H1 (cell line): Measurements from ENCODE around the gene NR0B1.

Experiments used
- ATF2 ChIP-seq: IDR thresholded peaks from 2 replicates; pipeline ENCODE4 v1.6.1; 2012; ENCODE audit warnings: low read length, inconsistent platforms
- ATF3 ChIP-seq: IDR thresholded peaks from 2 replicates; pipeline ENCODE4 v1.6.1; 2011; ENCODE audit warnings: low read depth, mild to moderate bottlenecking, low read length; ENCODE audit not compliant: insufficient read depth
- BRCA1 ChIP-seq: IDR thresholded peaks from 2 replicates; pipeline ENCODE4 v1.6.1; 2012; ENCODE audit warnings: low read depth, low read length, improper control_type of control experiment
- CTCF ChIP-seq, 3 experiments: IDR thresholded peaks; 1 replicate in 2 of 3; 2 replicates in 1 of 3; pipeline versions ENCODE4 v1.5.1 to v1.6.1; 2011; ENCODE audit warnings: low read length in 3 of 3, mild to moderate bottlenecking in 3 of 3, inconsistent platforms in 2 of 3, low read depth in 1 of 3, moderate library complexity in 1 of 3; ENCODE audit not compliant: insufficient read depth in 1 of 3; ENCODE audit errors: control extremely low read depth in 1 of 3
- EGR1 ChIP-seq: IDR thresholded peaks from 2 replicates; pipeline ENCODE4 v1.6.1; 2011; ENCODE audit warnings: low read depth, low read length, borderline replicate concordance
- EZH2 ChIP-seq: fragments of 200-600 bp; sonication (generic); IDR thresholded peaks from 2 replicates; pipeline ENCODE4 v1.7.1; 2012; ENCODE audit warnings: low read depth, mild to moderate bottlenecking, moderate library complexity, low read length, inconsistent platforms; ENCODE audit not compliant: severe bottlenecking
- KDM5A ChIP-seq: fragments of 200-600 bp; IDR thresholded peaks from 2 replicates; pipeline ENCODE4 v1.7.1; 2012; ENCODE audit warnings: mild to moderate bottlenecking, low read length, inconsistent platforms, mixed read lengths
- MAX ChIP-seq: IDR thresholded peaks from 2 replicates; pipeline ENCODE4 v1.6.1; 2012; ENCODE audit warnings: inconsistent platforms
- POLR2A ChIP-seq, 2 experiments: IDR thresholded peaks; 1 replicate in 1 of 2; 2 replicates in 1 of 2; pipeline ENCODE4 v1.6.1; 2011; ENCODE audit warnings: low read depth in 2 of 2, low read length in 2 of 2, mild to moderate bottlenecking in 2 of 2; ENCODE audit errors: control extremely low read depth in 1 of 2
- POU5F1 ChIP-seq: IDR thresholded peaks from 2 replicates; pipeline ENCODE4 v1.6.1; 2011; ENCODE audit warnings: low read depth, mild to moderate bottlenecking, low read length, moderate library complexity
- RBBP5 ChIP-seq: IDR thresholded peaks from 2 replicates; pipeline ENCODE4 v1.7.1; 2012; ENCODE audit warnings: low read depth, mild to moderate bottlenecking, inconsistent platforms, low read length, moderate library complexity, borderline replicate concordance
- SUZ12 ChIP-seq: fragments of 200-600 bp; sonication (generic); IDR thresholded peaks from 2 replicates; pipeline ENCODE4 v1.6.1; 2012; ENCODE audit warnings: mild to moderate bottlenecking, inconsistent platforms, low read length, moderate library complexity, mixed read lengths
- TCF12 ChIP-seq: IDR thresholded peaks from 2 replicates; pipeline ENCODE4 v1.6.1; 2011; ENCODE audit warnings: low read depth, mild to moderate bottlenecking, low read length

GRCh38 chrX:30278365-30278764, 30.8 kb downstream of the NR0B1 start:
- TF ChIP-seq CTCF (IDR thresholded peaks at IDR 0.05; ENCODE audit: control extremely low read depth in 1 of 3, insufficient read depth in 1 of 3, low read depth in 1 of 3, low read length in 3 of 3) (no peak), TCF12 (no peak), KDM5A (no peak), SUZ12 (no peak), POU5F1 (no peak), EGR1 (no peak), MAX (no peak), EZH2 (no peak), ATF3 (no peak), POLR2A (IDR thresholded peaks at IDR 0.05; ENCODE audit: control extremely low read depth in 1 of 2, low read depth in 2 of 2, low read length in 2 of 2) (no peak), BRCA1 (no peak), ATF2 (no peak), RBBP5 (no peak)
